D721Med (cell line): ENCODE results near the gene UACA.

ENCODE experiments used
- DNase-seq: peaks from one replicate; pipeline ENCODE4 v3.0.0; 2011; ENCODE audit warnings: low spot score; ENCODE audit not compliant: insufficient read length
- FAIRE-seq: peaks from 2 replicates; lab custom pipeline; 2011; peaks lifted over from hg19 to GRCh38; lab: Jason Lieb, UNC
- CTCF ChIP-seq: IDR thresholded peaks from 2 replicates; pipeline ENCODE4 v1.5.1; 2012; ENCODE audit warnings: mild to moderate bottlenecking, control low read depth; ENCODE audit not compliant: insufficient read depth; ENCODE audit errors: missing control alignments

UACA gene

GRCh38 chr15:70702584-70702983, 60.8 kb downstream of the UACA start:
- DNase-seq: no peak
- no peak for FAIRE-seq
- TF ChIP-seq CTCF: no peak

- DNase-seq (no peak), FAIRE-seq (no peak)
- no peak for TF ChIP-seq CTCF
These were observed 61.3 kb downstream of the UACA start for GRCh38 chr15:70701891-70702568.

GRCh38 chr15:70701171-70701570, 62.2 kb downstream of the UACA start:
- FAIRE-seq (no peak), DNase-seq (no peak)
- no peak for TF ChIP-seq CTCF

- FAIRE-seq (no peak), DNase-seq (no peak)
- no peak for TF ChIP-seq CTCF
These were observed 63.5 kb downstream of the UACA start for GRCh38 chr15:70699890-70700289.

GRCh38 chr15:70698836-70699390, 64.4 kb downstream of the UACA start:
- DNase-seq: no peak
- no peak for FAIRE-seq
- no peak for TF ChIP-seq CTCF

GRCh38 chr15:70698426-70698825, 64.9 kb downstream of the UACA start:
- no peak for TF ChIP-seq CTCF
- FAIRE-seq (no peak), DNase-seq (no peak)
